ENCODE results near the gene CREM.

Gene CREM

GRCh38 chr10:35089611-35090161, 37.0 kb upstream of the CREM start:
- Histone ChIP-seq H3K27me3 (ENCODE audit: insufficient read depth, poor library complexity, severe bottlenecking) (no peaks in the 10 kb centered on the region), H3K4me1 (ENCODE audit: insufficient read depth, poor library complexity, severe bottlenecking) (peaks cover 14% of the 10 kb centered on the region), H3K9me3 (ENCODE audit: severe bottlenecking) (no peaks in the 10 kb centered on the region), H3K27ac (ENCODE audit: poor library complexity, severe bottlenecking) (peak overlapping the region; percentile 48), H3K36me3 (ENCODE audit: low read depth) (peaks cover 12% of the 10 kb centered on the region), H3K4me3 (ENCODE audit: severe bottlenecking) (peak overlapping the region; percentile 88)
- no peak for TF ChIP-seq CTCF (IDR thresholded peaks at IDR 0.05; ENCODE audit: poor library complexity, severe bottlenecking)
- ATAC-seq (ENCODE audit: low read depth), result peak; percentile 45
- DNase-seq (ENCODE audit: low spot score), result no peak

GRCh38 chr10:35090162-35090954, 36.3 kb upstream of the CREM start, which contains the start of gene CUL2:
Gene CUL2 (minus strand): TSS chr10:35090341. CDS start chr10:35071317, 19,024 bp downstream.
- Histone ChIP-seq H3K36me3 (ENCODE audit: low read depth) (peaks cover 12% of the 10 kb centered on the region), H3K9me3 (ENCODE audit: severe bottlenecking) (no peaks in the 10 kb centered on the region), H3K27ac (ENCODE audit: poor library complexity, severe bottlenecking) (peak within 1 kb of the TSS; percentile 48), H3K4me3 (ENCODE audit: severe bottlenecking) (peak within 1 kb of the TSS; percentile 88), H3K4me1 (ENCODE audit: insufficient read depth, poor library complexity, severe bottlenecking) (peaks cover 14% of the 10 kb centered on the region), H3K27me3 (ENCODE audit: insufficient read depth, poor library complexity, severe bottlenecking) (no peaks in the 10 kb centered on the region)
- ATAC-seq (ENCODE audit: low read depth), result peak; percentile 94
- peak; percentile 89 for DNase-seq (ENCODE audit: low spot score)
- TF ChIP-seq CTCF (IDR thresholded peaks at IDR 0.05; ENCODE audit: poor library complexity, severe bottlenecking), result no peak

- Histone ChIP-seq H3K4me3 (ENCODE audit: severe bottlenecking) (no peak overlapping the region), H3K9me3 (ENCODE audit: severe bottlenecking) (no peaks in the 10 kb centered on the region), H3K27me3 (ENCODE audit: insufficient read depth, poor library complexity, severe bottlenecking) (no peaks in the 10 kb centered on the region), H3K27ac (ENCODE audit: poor library complexity, severe bottlenecking) (no peak overlapping the region), H3K36me3 (ENCODE audit: low read depth) (peaks cover 10% of the 10 kb centered on the region), H3K4me1 (ENCODE audit: insufficient read depth, poor library complexity, severe bottlenecking) (peaks cover 14% of the 10 kb centered on the region)
- ATAC-seq (ENCODE audit: low read depth) (no peak), DNase-seq (ENCODE audit: low spot score) (no peak)
- no peak for TF ChIP-seq CTCF (IDR thresholded peaks at IDR 0.05; ENCODE audit: poor library complexity, severe bottlenecking)
Measured at GRCh38 chr10:35091994-35092790, 34.5 kb upstream of the CREM start.

- no peak for DNase-seq (ENCODE audit: low spot score)
- TF ChIP-seq CTCF (IDR thresholded peaks at IDR 0.05; ENCODE audit: poor library complexity, severe bottlenecking), result no peak
- H3K27ac ChIP-seq (ENCODE audit: poor library complexity, severe bottlenecking), result no peak overlapping the region
- no peak overlapping the region for H3K4me3 ChIP-seq (ENCODE audit: severe bottlenecking)
- H3K9me3 ChIP-seq (ENCODE audit: severe bottlenecking), result no peaks in the 10 kb centered on the region
- peaks cover 14% of the 10 kb centered on the region for H3K4me1 ChIP-seq (ENCODE audit: insufficient read depth, poor library complexity, severe bottlenecking)
- H3K27me3 ChIP-seq (ENCODE audit: insufficient read depth, poor library complexity, severe bottlenecking), result no peaks in the 10 kb centered on the region
- no peak for ATAC-seq (ENCODE audit: low read depth)
- peaks cover 3% of the 10 kb centered on the region for H3K36me3 ChIP-seq (ENCODE audit: low read depth)
Measured at GRCh38 chr10:35092851-35093250, 33.8 kb upstream of the CREM start.

Data from RWPE2 (cell line).